GM12873 (cell line): Measurements from ENCODE around the gene ZNF641.

ENCODE experiments used
- CTCF ChIP-seq: IDR thresholded peaks from 2 replicates; pipeline ENCODE4 v1.5.1; 2012; ENCODE audit warnings: low read depth, mild to moderate bottlenecking, moderate library complexity, low read length, control low read depth; ENCODE audit not compliant: insufficient read depth; ENCODE audit errors: missing control alignments

ZNF641 gene

GRCh38 chr12:48351022-48351708 lies 446 bp upstream of the ZNF641 start:
- no peak for TF ChIP-seq CTCF

- TF ChIP-seq CTCF, result no peak
These were observed 1.2 kb downstream of the ZNF641 start for GRCh38 chr12:48349471-48349870.

GRCh38 chr12:48342980-48343379 lies 7.7 kb downstream of the ZNF641 start:
- TF ChIP-seq CTCF, result no peak

- no peak for TF ChIP-seq CTCF
These were observed 9.8 kb downstream of the ZNF641 start for GRCh38 chr12:48340943-48341342.

- TF ChIP-seq CTCF, result no peak
These were observed 11.1 kb downstream of the ZNF641 start for GRCh38 chr12:48339442-48340117.

GRCh38 chr12:48336564-48336963 lies 14.2 kb downstream of the ZNF641 start:
- TF ChIP-seq CTCF, result peak; percentile 31

GRCh38 chr12:48336061-48336460 lies 14.7 kb downstream of the ZNF641 start:
- no peak for TF ChIP-seq CTCF
